Stimulated activated CD8-positive, alpha-beta memory T cell treated with anti-CD3 and anti-CD28 coated beads, Interleukin-15, amount 100 ng/mL, for 4 hours (primary cell): ENCODE data around the gene IRF8.
A peak's percentile ranks its signal among the peaks of the same experiment; 100 is the strongest.
"Not testable (repeated sequence)": the region's sequence is repeated elsewhere in the genome, so short reads cannot be mapped to it uniquely, and the experiment has no call there.

Experiments
- DNase-seq, 2 donors: peaks; one replicate each; pipeline ENCODE4 v3.0.0-alpha.2; 2020; ENCODE audit warnings: low read depth in 2 of 2

Gene IRF8

GRCh38 chr16:85894266-85894665 is 4.7 kb upstream of the IRF8 start:
- no peak for DNase-seq

- no peak for DNase-seq
Measured at GRCh38 chr16:85897382-85897781, 1.6 kb upstream of the IRF8 start.

- DNase-seq: no peak
Measured at GRCh38 chr16:85899444-85899843, 482 bp downstream of the IRF8 start.

- DNase-seq: no peak
Measured at GRCh38 chr16:85900027-85900792, 1.2 kb downstream of the IRF8 start.

- DNase-seq: no peak
Measured at GRCh38 chr16:85901110-85901509, 2.1 kb downstream of the IRF8 start.

- DNase-seq: no peak
Measured at GRCh38 chr16:85901773-85902365, 2.9 kb downstream of the IRF8 start.

- DNase-seq: peak in 1 of 2 donors; percentile 50
Measured at GRCh38 chr16:85902366-85903155, 3.6 kb downstream of the IRF8 start.

- no peak for DNase-seq
Measured at GRCh38 chr16:85903559-85903958, 4.6 kb downstream of the IRF8 start.

GRCh38 chr16:85905110-85906095 is 6.4 kb downstream of the IRF8 start:
- DNase-seq: no peak

- no peak for DNase-seq
Measured at GRCh38 chr16:85906349-85906748, 7.4 kb downstream of the IRF8 start.

GRCh38 chr16:85907231-85907630 is 8.3 kb downstream of the IRF8 start:
- not testable (repeated sequence) for DNase-seq

- DNase-seq: no peak
Measured at GRCh38 chr16:85908444-85908843, 9.5 kb downstream of the IRF8 start.

- DNase-seq: no peak
Measured at GRCh38 chr16:85908889-85909589, 10.1 kb downstream of the IRF8 start.

GRCh38 chr16:85909932-85910853 is 11.2 kb downstream of the IRF8 start:
- DNase-seq: no peak

- DNase-seq: no peak
Measured at GRCh38 chr16:85910854-85911247, 11.9 kb downstream of the IRF8 start.

- no peak for DNase-seq
Measured at GRCh38 chr16:85911251-85911930, 12.4 kb downstream of the IRF8 start.

GRCh38 chr16:85912211-85912974 is 13.4 kb downstream of the IRF8 start:
- no peak for DNase-seq

GRCh38 chr16:85913141-85913601 is 14.2 kb downstream of the IRF8 start:
- no peak for DNase-seq
